Measurements from ENCODE around the gene PCMTD2.

The PCMTD2 gene

DNA sequence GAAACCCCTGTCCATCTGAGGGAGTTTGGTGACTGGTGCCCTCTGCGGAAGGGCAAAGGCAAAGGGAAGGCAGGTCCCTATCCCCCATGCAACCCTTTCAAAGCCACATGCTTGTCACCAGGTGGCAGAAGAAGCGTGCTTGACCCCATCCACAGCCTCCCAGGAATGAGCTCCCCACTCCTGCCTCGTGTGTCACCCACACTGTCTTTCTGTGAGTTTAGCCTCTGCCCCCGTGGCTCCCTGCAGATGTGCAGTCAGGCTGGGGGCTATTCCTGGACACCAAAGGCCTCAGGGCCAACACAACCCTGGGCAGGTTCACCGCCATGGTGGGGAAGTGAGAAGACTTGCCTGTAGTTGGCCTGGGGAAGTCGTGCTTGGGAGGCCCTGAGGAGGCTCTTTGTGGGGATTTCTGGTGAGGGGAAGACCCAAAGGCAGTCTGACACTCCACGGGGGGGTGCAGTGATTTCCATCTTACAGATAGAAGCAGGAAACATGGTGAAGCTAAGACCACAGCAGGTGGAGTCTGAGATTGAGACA lies 16.6 kb upstream of the PCMTD2 start:
- H3F3A ChIP-seq (ENCODE audit: control insufficient read depth, insufficient read depth): no peaks in the 10 kb centered on the region
- no peak overlapping the region for H3K4me2 ChIP-seq (ENCODE audit: low read length)
- H3K36me3 ChIP-seq (ENCODE audit: control insufficient read depth, low read length): no peaks in the 10 kb centered on the region

DNA sequence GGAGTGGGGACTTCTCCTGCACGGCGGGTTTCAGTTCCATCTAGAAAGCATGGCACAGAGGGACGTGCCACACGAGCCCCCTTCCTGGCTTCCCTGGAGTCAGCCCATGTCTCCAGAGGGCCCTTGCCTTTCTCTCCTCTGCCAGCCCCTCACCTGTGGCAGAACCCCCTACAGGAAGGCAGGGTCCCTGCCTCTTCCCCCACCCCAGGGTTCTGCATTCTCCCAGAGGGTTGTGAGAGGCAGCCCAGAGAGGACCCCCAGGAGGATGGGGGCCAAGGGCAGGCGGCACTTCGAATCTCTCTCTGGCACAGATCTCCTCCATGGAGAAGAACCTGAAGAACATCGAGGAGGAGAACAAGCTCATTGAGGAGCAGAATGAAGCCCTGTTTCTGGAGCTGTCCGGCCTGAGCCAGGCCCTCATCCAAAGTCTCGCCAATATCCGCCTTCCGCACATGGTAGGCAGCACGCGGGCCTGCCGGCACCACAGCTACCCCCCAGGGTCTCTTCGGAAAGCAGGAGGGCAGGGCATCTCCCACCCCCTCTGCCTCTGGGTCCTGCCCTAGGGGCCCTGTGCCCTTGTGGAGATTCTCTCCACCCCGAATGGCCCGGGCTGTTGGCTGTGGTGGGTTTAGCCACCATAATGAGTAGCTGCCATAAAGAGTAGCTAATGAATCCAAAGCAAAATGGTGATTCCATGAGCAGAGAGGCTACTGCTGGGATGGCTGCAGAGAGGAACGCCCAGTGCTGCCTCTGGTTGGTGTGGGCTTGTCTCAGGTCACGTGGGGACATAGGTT lies 15.9 kb upstream of the PCMTD2 start:
- Histone ChIP-seq H3K4me1 (ENCODE audit: control insufficient read depth, low read length) (no peaks in the 10 kb centered on the region), H3F3A (ENCODE audit: control insufficient read depth, insufficient read depth) (no peaks in the 10 kb centered on the region), H3K79me2 (ENCODE audit: control insufficient read depth, low read length) (no peaks in the 10 kb centered on the region), H3K27ac (ENCODE audit: low read depth, low read length) (no peak overlapping the region), H4K20me1 (ENCODE audit: control insufficient read depth, insufficient read depth, low read depth, low read length) (no peaks in the 10 kb centered on the region), H3K4me2 (ENCODE audit: low read length) (no peak overlapping the region), H3K27me3 (ENCODE audit: control insufficient read depth, low read length) (0 out of 2 replicates have a peak, but pooled peaks cover 10% of the 10 kb centered on the region), H3K4me3 (ENCODE audit: low read length) (no peak overlapping the region), H3K36me3 (ENCODE audit: control insufficient read depth, low read length) (no peaks in the 10 kb centered on the region), H3K9me3 (ENCODE audit: control insufficient read depth, insufficient read depth, low read length) (no peaks in the 10 kb centered on the region), H3K9me2 (replicated peaks; ENCODE audit: control insufficient read depth, low read length) (no peaks in the 10 kb centered on the region)
- TF ChIP-seq, protein P1, sequence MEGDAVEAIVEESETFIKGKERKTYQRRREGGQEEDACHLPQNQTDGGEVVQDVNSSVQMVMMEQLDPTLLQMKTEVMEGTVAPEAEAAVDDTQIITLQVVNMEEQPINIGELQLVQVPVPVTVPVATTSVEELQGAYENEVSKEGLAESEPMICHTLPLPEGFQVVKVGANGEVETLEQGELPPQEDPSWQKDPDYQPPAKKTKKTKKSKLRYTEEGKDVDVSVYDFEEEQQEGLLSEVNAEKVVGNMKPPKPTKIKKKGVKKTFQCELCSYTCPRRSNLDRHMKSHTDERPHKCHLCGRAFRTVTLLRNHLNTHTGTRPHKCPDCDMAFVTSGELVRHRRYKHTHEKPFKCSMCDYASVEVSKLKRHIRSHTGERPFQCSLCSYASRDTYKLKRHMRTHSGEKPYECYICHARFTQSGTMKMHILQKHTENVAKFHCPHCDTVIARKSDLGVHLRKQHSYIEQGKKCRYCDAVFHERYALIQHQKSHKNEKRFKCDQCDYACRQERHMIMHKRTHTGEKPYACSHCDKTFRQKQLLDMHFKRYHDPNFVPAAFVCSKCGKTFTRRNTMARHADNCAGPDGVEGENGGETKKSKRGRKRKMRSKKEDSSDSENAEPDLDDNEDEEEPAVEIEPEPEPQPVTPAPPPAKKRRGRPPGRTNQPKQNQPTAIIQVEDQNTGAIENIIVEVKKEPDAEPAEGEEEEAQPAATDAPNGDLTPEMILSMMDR (IDR thresholded peaks at IDR 0.05; ENCODE audit: low read depth, low read length, poor library complexity, severe bottlenecking): no peak
- TF ChIP-seq EZH2phosphoT487 (IDR thresholded peaks at IDR 0.05; ENCODE audit: borderline replicate concordance, low read length): no peak

More for the DNA sequence above, 16.6 kb upstream of the PCMTD2 start:
- Histone ChIP-seq H4K20me1 (ENCODE audit: control insufficient read depth, insufficient read depth, low read depth, low read length) (no peaks in the 10 kb centered on the region), H3K27me3 (ENCODE audit: control insufficient read depth, low read length) (0 out of 2 replicates have a peak, but pooled peaks cover 5% of the 10 kb centered on the region), H3K79me2 (ENCODE audit: control insufficient read depth, low read length) (no peaks in the 10 kb centered on the region), H3K9me2 (replicated peaks; ENCODE audit: control insufficient read depth, low read length) (no peaks in the 10 kb centered on the region), H3K4me1 (ENCODE audit: control insufficient read depth, low read length) (no peaks in the 10 kb centered on the region), H3K9me3 (ENCODE audit: control insufficient read depth, insufficient read depth, low read length) (no peaks in the 10 kb centered on the region), H3K4me3 (ENCODE audit: low read length) (no peak overlapping the region), H3K27ac (ENCODE audit: low read depth, low read length) (no peak overlapping the region)
- TF ChIP-seq, protein P1 (IDR thresholded peaks at IDR 0.05; ENCODE audit: low read depth, low read length, poor library complexity, severe bottlenecking): no peak
- no peak for TF ChIP-seq EZH2phosphoT487 (IDR thresholded peaks at IDR 0.05; ENCODE audit: borderline replicate concordance, low read length)

DNA sequence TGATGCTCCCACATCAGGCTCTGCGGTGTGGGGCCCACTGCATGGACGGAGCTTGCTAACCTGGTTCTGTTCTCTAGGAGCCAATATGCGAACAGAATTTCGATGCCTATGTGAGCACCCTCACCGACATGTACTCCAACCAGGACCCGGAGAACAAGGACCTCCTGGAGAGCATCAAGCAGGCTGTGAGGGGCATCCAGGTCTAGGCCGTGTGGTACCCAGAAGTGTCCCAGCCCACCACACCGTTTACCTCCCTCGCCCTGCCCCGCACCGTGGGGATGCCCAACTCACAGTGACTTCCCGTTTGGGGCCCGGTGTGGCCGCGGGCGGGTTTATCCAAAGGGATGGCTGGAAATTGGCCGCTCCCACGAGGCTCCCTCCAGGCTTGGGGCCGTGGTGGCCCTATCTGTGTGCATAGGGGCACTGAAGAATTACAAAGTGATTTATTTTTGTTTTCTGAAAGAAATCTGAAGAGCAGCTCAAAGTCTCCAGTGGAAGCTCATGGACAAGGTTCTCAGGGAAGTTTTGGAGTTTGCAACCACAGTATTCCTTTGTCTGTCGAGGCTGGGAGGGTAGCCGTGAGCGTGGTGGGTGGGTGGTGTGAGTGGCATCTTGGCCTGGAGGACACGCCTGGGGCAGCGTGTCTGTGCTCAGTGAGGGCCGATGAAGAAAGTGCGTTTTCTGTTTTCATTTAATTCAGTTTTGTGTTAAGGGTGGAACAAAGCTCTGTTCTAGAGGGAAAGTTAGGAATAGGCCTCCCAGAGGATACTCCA lies 15.1 kb upstream of the PCMTD2 start:
- Histone ChIP-seq H4K20me1 (ENCODE audit: control insufficient read depth, insufficient read depth, low read depth, low read length) (no peaks in the 10 kb centered on the region), H3K9me2 (replicated peaks; ENCODE audit: control insufficient read depth, low read length) (no peaks in the 10 kb centered on the region), H3K4me1 (ENCODE audit: control insufficient read depth, low read length) (no peaks in the 10 kb centered on the region), H3K36me3 (ENCODE audit: control insufficient read depth, low read length) (no peaks in the 10 kb centered on the region), H3F3A (ENCODE audit: control insufficient read depth, insufficient read depth) (no peaks in the 10 kb centered on the region), H3K4me3 (ENCODE audit: low read length) (no peak overlapping the region), H3K27me3 (ENCODE audit: control insufficient read depth, low read length) (0 out of 2 replicates have a peak, but pooled peaks cover 10% of the 10 kb centered on the region), H3K27ac (ENCODE audit: low read depth, low read length) (no peak overlapping the region), H3K9me3 (ENCODE audit: control insufficient read depth, insufficient read depth, low read length) (no peaks in the 10 kb centered on the region), H3K4me2 (ENCODE audit: low read length) (no peak overlapping the region), H3K79me2 (ENCODE audit: control insufficient read depth, low read length) (no peaks in the 10 kb centered on the region)
- TF ChIP-seq EZH2phosphoT487 (IDR thresholded peaks at IDR 0.05; ENCODE audit: borderline replicate concordance, low read length): no peak
- TF ChIP-seq, protein P1 (IDR thresholded peaks at IDR 0.05; ENCODE audit: low read depth, low read length, poor library complexity, severe bottlenecking): no peak

Measured in DOHH2 (cell line).